Kidney epithelial cell (primary cell): ENCODE data around the gene BIRC7. TPM values are rescaled to one million over a fixed set of nuclear protein-coding genes. Genes with fewer than 3 reads are reported as not detected.

Experiments used
- DNase-seq: peaks from one replicate; pipeline ENCODE4 v3.0.0-alpha.2; 2010; ENCODE audit warnings: low read depth
- H3K27me3 ChIP-seq: 2 replicates; pipeline ENCODE4 v1.6.0; 2011; ENCODE audit warnings: low read length; ENCODE audit not compliant: control insufficient read depth, insufficient read depth
- H3K36me3 ChIP-seq: 2 replicates; pipeline ENCODE4 v1.5.1; 2011; ENCODE audit warnings: low read length; ENCODE audit not compliant: control insufficient read depth, insufficient read depth
- H3K4me3 ChIP-seq: 2 replicates; pipeline ENCODE4 v1.5.1; 2011; ENCODE audit warnings: low read depth, mild to moderate bottlenecking, control low read depth, low read length
- total RNA-seq: library from RNA; depleted of rRNA; stranded (reverse); fragments of >200 nt; gene quantifications from 2 replicates; pipeline ENCODE4 v1.2.3, GENCODE V29; 2015
- TF ChIP-seq, protein P1 (sequence below): IDR thresholded peaks from 2 replicates; pipeline ENCODE4 v1.5.1; 2011; ENCODE audit warnings: mild to moderate bottlenecking, moderate library complexity, low read length, control low read depth, inconsistent platforms; ENCODE audit not compliant: insufficient read depth, poor library complexity, severe bottlenecking

The BIRC7 gene
- total RNA-seq, 1 donor from 2014 or later, result 12.8 TPM

DNA sequence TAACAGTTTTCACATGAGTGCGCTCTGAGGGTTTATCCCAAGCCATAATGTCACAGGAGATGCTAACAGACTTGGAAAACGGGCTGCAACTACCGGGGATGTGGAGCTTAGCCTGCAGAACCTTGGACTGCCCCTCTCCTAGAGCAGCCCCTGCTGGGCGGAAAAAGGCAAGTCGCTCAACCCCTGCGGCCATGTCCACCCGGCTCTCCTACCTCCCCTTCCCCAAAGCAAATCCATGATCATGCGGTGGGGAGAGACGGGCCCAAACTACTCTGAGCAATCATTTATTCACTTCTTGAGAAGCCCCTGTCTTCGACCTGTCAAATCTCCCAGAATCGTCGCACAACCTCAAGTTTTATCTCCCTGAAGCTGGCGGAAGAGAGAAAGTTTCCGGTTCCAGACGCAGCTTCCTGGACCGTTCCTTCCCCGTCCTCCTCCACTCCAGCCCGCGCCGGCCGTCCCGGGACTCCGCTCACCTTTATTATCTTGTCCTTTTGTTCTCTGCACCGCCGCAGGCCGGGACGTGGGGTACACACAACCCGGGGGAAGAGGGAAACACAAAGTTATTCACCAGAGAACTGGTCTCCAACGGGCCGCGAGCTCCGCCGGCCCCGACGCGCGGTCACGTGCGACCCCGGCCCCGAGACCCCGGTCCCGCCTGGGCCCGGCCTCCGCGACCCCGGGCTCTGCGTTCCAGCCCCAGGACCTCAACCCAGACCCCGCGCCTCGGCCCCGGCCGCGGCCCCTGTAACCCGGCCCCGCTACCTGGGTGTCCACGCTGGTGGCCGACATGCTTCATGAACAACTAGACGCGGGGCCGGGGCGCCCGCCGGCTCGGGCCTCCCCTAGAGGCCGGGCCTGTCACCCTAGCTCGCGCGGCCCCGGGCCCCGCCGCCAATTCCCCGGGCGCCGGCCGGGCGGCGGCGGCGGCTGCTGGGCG is 20.3 kb upstream of the BIRC7 start:
- Histone ChIP-seq H3K27me3 (peaks cover 6% of the 10 kb centered on the region), H3K4me3 (peak overlapping the region; percentile 70), H3K36me3 (peaks cover 3% of the 10 kb centered on the region)
- TF ChIP-seq, protein P1, sequence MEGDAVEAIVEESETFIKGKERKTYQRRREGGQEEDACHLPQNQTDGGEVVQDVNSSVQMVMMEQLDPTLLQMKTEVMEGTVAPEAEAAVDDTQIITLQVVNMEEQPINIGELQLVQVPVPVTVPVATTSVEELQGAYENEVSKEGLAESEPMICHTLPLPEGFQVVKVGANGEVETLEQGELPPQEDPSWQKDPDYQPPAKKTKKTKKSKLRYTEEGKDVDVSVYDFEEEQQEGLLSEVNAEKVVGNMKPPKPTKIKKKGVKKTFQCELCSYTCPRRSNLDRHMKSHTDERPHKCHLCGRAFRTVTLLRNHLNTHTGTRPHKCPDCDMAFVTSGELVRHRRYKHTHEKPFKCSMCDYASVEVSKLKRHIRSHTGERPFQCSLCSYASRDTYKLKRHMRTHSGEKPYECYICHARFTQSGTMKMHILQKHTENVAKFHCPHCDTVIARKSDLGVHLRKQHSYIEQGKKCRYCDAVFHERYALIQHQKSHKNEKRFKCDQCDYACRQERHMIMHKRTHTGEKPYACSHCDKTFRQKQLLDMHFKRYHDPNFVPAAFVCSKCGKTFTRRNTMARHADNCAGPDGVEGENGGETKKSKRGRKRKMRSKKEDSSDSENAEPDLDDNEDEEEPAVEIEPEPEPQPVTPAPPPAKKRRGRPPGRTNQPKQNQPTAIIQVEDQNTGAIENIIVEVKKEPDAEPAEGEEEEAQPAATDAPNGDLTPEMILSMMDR, result peak; percentile 82
- DNase-seq, result no peak

DNA sequence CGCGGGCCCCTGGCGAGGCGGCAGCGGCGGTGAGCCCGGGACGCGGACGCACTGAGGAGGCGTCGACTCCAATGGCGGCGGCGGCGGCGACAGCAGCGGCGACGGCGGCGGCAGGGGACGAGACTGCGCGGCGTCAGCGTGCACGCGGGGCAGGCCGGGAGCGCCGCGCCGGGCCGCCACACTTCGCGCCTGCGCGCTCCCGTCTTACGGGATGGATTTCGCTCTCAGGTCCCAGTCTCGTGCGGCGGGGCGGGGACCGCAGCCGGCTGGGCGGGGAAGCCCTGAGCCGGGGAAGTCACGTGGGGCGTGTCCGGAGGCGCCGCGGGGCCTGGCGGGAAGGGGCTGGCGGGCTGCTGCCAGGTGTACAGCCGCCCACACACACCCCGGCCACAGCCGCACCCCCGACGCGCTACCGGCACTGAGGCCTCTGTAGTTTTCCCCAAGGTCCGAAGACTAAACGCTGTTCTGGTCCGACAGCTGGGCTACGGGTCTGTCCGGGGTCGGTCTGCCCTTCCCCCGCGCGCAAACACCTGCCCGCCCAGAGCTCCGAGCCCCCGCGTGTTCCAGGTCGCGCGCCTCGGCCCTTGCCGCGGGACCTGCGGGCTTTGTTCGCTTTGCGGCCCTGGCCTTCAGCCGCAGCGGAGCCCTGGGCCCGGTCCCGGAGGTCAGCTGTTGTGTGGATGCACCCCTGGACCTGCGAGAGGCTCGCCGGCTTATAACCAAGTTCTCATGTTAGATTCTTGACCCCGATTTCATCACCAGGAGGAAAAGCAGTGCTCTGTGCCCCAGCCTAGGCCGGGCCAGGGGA is 19.5 kb upstream of the BIRC7 start, which contains the start of gene YTHDF1:
YTHDF1 (minus strand) TSS at position 91 of the 808 bp plus-strand sequence. CDS start 239 bp downstream, outside the sequence.
- Histone ChIP-seq H3K4me3 (peak within 1 kb of the TSS; percentile 70), H3K36me3 (peaks cover 3% of the 10 kb centered on the region), H3K27me3 (peaks cover 10% of the 10 kb centered on the region)
- DNase-seq, result peak; percentile 60
- TF ChIP-seq, protein P1, result no peak

DNA sequence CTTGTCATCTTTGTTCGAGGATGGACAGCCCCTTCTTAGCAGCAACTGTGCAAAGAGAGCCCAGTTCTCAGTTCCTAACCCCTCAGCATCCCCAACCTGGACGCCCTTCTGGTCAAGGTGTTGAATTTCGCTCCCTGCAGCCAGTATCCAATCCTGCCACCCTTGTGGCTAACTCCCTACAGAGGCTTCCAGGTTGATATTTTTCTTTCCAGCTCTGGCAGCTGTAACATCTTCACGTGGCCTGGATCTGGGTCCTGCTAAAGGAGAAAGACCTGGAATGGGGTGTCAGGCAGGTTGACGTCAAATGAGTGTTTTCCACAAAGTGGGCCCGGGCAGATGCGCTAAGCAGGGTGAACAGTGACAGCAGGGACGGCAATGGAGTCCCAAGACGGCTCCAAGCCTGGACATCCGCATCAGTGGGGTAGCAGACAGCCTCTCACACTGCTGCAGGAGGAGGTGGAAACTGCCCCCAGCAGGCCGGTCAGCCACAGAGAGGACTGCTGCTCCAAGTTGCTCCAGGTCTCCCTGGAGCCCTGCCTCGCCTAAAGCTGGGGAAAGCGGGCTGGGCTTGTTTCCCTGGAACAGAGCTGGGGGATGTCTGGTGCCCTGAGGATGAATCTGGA is 18.7 kb upstream of the BIRC7 start:
- TF ChIP-seq, protein P1, result no peak
- Histone ChIP-seq H3K36me3 (peaks cover 1% of the 10 kb centered on the region), H3K4me3 (peak overlapping the region; percentile 70), H3K27me3 (peaks cover 13% of the 10 kb centered on the region)
- no peak for DNase-seq

DNA sequence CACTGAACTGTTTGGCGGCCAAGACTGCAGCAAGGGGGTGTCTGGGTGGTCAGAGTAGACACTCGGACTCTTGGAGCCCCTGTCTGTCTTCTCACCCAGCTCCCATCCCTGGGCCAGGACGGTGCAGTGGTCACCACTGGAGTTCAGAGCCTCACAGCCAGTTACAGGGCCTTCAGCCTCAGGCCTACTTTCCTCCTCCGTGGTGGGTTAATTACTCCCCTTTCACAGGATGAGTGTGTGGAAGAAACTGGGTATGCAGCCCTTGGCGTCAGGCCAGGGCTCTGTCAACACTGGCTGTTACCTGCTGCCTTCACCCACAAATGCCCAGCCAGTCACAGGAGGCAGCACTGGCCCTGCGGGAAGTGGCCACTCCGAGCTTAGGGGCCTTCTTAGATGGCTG is 18.0 kb upstream of the BIRC7 start:
- H3K4me3 ChIP-seq, result no peak overlapping the region
- TF ChIP-seq, protein P1, result no peak
- H3K36me3 ChIP-seq, result peaks cover 1% of the 10 kb centered on the region
- no peak for DNase-seq
- peaks cover 13% of the 10 kb centered on the region for H3K27me3 ChIP-seq

DNA sequence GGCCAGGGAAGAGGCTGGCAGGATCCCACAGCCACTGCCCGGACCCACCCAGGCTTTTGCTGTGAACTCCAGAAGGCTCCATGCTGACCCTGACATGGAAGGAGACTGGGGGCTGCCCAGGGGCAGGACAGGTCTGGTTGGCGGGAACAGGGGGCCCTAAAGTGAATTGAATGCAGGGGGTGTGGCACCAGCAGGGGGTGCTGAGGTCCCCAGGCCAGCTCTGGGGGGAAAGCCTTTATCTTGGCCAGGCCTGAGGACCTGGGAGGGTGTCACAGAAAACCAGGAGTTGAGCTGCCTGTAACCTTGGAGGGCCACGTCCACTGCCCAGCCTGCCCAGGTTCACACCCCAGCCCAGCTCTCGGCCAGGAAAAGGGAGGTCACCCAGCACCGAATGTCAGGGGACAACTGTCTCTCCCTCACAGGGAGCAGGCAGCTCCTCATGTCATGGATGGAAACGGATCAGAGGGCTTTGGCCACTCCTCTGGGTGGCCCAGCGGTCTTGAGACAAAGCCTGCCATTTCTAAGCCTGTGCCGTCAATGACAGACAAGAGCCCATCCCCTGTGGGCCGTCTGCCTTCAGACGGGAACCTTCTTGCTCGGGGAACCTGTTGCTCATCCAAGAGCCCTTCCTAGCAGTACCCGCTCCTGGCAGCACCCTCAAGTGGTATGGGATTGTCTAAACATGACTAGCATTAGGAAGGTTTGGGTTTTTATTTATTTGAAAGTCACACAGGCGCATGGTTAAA is 16.8 kb upstream of the BIRC7 start:
- peaks cover 1% of the 10 kb centered on the region for H3K36me3 ChIP-seq
- H3K4me3 ChIP-seq, result no peak overlapping the region
- DNase-seq, result no peak
- H3K27me3 ChIP-seq, result peaks cover 13% of the 10 kb centered on the region
- TF ChIP-seq, protein P1, result peak; percentile 5
